Cardiac fibroblast (primary cell): Measurements from ENCODE around the gene ADGRB2.
A peak's percentile ranks its signal among the peaks of the same experiment; 100 is the strongest.

Experiments used
- DNase-seq, 2 donors: peaks; one replicate each; pipeline versions ENCODE4 v3.0.0 to v3.0.0-alpha.2; 2010; ENCODE audit warnings: low read depth in 2 of 2
- H3K4me3 ChIP-seq, 2 donors: replicated peaks in 1 of 2; 1 replicate in 1 of 2; 2 replicates in 1 of 2; pipeline ENCODE4 v1.5.1; 2011; ENCODE audit warnings: low read depth in 2 of 2, low read length in 2 of 2, mild to moderate bottlenecking in 2 of 2, moderate library complexity in 1 of 2
- TF ChIP-seq, protein P1 (sequence below): IDR thresholded peaks from one replicate; pipeline ENCODE4 v1.5.1; 2011; ENCODE audit warnings: low read depth, mild to moderate bottlenecking, low read length, inconsistent platforms

The ADGRB2 gene

DNA sequence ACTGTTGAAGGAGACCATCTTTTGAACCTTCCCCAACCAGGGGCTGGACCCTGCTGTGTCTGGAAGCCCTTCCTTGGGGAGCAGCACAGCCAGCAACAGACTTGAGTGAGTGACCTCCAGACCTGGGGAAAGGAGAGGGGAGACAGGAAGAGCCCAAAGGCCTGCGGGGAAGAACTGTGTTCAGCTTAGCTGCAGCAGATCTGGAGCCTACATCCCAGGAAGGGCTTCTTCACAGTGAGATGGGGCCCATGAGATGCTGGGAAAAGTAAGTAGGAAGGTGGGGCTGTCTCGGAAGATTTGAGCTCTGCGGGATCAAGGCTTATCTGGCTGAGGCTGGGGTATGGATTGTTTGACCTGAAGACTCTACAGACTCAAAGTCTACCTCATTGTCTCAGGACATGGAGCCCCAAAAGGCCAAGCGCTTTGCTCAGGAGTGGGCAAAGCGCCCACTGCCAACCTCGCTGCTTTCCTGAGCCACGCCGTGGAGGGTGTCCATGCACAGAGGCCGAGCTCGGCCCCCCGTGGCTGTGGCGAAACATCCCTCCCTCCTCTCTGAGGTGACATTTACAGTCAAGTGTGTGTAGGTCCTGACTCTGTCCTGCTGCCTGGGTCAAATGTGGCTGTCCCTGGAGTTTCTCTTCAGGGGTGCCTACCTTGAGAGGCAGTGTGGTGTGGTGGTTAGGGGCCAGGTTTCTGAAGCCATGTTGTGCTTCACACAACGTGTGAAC is 27.2 kb upstream of the ADGRB2 start:
- DNase-seq = no peak
- H3K4me3 ChIP-seq = no peak overlapping the region
- TF ChIP-seq, protein P1, sequence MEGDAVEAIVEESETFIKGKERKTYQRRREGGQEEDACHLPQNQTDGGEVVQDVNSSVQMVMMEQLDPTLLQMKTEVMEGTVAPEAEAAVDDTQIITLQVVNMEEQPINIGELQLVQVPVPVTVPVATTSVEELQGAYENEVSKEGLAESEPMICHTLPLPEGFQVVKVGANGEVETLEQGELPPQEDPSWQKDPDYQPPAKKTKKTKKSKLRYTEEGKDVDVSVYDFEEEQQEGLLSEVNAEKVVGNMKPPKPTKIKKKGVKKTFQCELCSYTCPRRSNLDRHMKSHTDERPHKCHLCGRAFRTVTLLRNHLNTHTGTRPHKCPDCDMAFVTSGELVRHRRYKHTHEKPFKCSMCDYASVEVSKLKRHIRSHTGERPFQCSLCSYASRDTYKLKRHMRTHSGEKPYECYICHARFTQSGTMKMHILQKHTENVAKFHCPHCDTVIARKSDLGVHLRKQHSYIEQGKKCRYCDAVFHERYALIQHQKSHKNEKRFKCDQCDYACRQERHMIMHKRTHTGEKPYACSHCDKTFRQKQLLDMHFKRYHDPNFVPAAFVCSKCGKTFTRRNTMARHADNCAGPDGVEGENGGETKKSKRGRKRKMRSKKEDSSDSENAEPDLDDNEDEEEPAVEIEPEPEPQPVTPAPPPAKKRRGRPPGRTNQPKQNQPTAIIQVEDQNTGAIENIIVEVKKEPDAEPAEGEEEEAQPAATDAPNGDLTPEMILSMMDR = no peak

GRCh38 chr1:31790641-31791091 is 26.5 kb upstream of the ADGRB2 start:
- TF ChIP-seq, protein P1 = no peak
- no peak for DNase-seq

GRCh38 chr1:31790140-31790539 is 26.0 kb upstream of the ADGRB2 start:
- TF ChIP-seq, protein P1 = no peak
- DNase-seq = no peak
- H3K4me3 ChIP-seq = no peak overlapping the region

More at GRCh38 chr1:31790641-31791091, 26.5 kb upstream of the ADGRB2 start:
- no peak overlapping the region for H3K4me3 ChIP-seq

DNA sequence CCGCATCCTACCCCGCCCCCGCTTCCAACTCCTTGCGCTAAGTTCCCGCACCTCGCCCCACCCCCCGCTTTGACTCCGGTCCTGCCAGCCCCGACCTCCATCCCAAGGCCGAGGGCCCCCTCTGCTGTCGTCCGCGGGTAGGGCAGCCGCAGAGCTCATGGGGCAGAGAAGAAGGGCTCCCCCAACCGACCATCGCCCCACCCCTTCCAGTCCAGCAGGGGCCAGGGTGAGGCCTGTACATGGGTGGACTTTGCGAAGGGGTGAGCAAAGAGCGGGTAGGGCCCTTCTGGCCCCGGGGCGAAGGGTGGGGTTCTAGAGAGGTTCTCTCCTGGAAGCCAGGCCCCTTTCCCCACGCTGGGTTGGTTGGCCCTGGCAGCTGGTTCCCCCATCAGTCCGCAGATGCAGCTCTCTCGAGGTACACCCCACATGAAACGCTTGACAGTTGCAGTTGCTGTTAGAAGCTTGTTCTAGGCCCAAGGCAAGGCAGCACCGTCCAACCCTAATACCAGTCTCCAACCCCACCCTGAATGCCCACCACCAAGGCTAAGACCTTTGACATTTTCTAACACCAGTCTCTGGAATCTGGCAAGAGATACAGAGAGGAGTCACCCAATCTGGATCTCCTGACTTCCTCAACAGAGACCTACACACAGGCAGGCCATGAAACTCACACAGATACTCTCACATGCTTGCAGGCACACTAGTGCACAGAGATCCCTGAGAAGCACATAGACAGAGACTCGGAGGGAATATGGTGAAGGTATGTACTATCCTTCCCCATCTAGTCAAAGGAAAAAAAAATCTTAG is 25.3 kb upstream of the ADGRB2 start:
- H3K4me3 ChIP-seq = peak overlapping the region; percentile 69 to 74
- TF ChIP-seq, protein P1 = peak; percentile 97
- peak; percentile 91 to 95 for DNase-seq

GRCh38 chr1:31788825-31789256 is 24.7 kb upstream of the ADGRB2 start:
- TF ChIP-seq, protein P1 = no peak
- peak overlapping the region; percentile 69 to 74 for H3K4me3 ChIP-seq
- peak; percentile 79 to 87 for DNase-seq

DNA sequence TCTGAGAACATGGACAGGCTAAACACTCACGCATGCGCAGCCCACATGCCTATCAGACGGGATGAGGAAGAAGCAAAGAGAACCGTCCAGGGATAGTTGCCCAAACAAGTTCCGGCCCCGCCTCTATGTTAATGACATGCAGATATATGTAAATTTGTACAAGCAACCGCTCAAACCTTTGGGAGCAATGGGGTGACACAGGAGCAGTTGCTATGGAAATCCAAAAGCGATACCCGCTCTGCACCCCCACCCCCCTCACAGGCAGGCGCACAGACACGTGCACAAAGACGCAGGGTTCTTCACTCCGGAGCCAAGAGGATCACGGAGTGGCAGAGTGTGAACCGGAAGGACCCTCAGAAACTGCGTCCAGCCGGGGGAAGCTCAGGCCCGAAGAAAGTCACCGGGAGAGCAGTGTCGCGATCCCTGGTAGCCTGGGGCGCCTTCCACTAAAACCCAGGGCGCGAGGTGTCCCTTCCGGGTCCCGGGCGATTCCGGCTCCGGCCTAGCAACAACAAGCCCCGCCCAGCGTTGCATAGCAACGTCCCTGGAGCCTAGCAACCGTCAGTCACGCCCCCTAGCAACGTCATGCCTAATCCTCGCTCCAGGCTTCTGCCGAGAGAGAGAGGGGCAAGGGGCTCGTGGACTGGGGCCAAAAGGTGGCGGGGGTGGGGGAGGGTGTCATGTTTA is 24.1 kb upstream of the ADGRB2 start:
- TF ChIP-seq, protein P1 = no peak

More for the DNA sequence above, 24.1 kb upstream of the ADGRB2 start:
- H3K4me3 ChIP-seq = peak overlapping the region; percentile 69 to 74
- DNase-seq = peak; percentile 93
